GM12891 (cell line): ENCODE results near the gene GDPD5.
A peak's percentile ranks its signal among the peaks of the same experiment; 100 is the strongest.

Experiments
- DNase-seq: peaks from one replicate; pipeline ENCODE4 v3.0.0; 2011; ENCODE audit warnings: low spot score; ENCODE audit not compliant: insufficient read length
- FAIRE-seq: peaks from 2 replicates; lab custom pipeline; 2011; peaks lifted over from hg19 to GRCh38; lab: Jason Lieb, UNC
- PAX5 ChIP-seq: IDR thresholded peaks from 2 replicates; pipeline ENCODE4 v1.6.1; 2011; ENCODE audit warnings: low read length, moderate library complexity, mild to moderate bottlenecking; ENCODE audit not compliant: insufficient read depth, severe bottlenecking
- POLR2A ChIP-seq: IDR thresholded peaks from 2 replicates; pipeline ENCODE4 v1.6.1; 2011; ENCODE audit warnings: low read depth, low read length, control low read depth
- POLR2AphosphoS5 ChIP-seq: IDR thresholded peaks from 2 replicates; pipeline ENCODE4 v1.6.1; 2011; ENCODE audit warnings: low read depth, low read length, control low read depth
- POU2F2 ChIP-seq: IDR thresholded peaks from 2 replicates; pipeline ENCODE4 v1.6.1; 2011; ENCODE audit warnings: low read depth, mild to moderate bottlenecking, control low read depth, low read length, moderate library complexity
- SPI1 ChIP-seq: IDR thresholded peaks from 2 replicates; pipeline ENCODE4 v1.6.1; 2011; ENCODE audit warnings: low read depth, low read length, control low read depth
- TAF1 ChIP-seq: IDR thresholded peaks from 2 replicates; pipeline ENCODE4 v1.6.1; 2011; ENCODE audit warnings: low read depth, low read length, control low read depth

GDPD5 gene

DNA sequence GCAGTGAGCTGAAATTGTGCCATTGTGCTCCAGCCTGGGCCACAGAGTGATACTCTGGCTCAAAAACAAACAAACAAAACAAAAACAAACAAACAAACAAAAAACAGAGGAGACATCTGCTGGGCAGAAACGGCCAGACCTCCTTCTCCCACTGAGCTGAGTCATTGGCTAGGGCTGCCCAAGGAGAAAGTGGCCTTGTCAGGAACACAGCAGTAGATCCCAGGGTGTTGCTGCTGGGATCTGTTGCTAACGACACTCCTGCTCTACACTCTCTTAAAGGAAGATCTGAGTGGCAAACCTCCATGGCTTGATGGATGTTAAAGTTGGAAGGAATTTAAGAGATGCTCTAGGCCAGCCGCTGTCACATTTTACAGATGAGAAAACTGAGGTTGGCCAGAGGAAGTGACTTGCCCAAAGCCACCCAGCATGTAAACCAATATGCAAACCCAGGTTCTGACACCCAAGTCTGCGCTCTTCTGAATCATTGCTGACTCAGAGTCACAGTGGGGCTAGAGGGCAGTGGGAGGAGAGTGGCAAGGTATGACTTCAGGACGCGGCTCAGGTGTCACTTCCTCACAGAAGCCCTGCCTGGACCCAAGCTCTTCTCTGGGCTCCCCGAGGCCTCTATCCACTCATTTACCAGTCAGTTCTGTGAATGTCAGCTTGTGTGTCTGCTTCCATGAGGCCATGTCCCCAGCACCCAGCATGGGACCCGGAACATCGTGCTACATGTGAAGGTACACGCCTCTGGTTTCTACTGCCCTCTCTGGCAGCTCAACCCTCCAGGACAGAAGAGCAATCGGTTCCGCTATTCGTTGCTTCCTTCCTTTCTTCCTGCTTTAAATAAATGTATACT is 11.3 kb upstream of the GDPD5 start:
- DNase-seq: peak; percentile 68
- peak; percentile 82 for FAIRE-seq
- TF ChIP-seq SPI1: peak; percentile 87
- no peak for TF ChIP-seq POLR2AphosphoS5
- peak; percentile 58; the same call in 1 of the 2 replicates for TF ChIP-seq POLR2A
- no peak for TF ChIP-seq PAX5
- TF ChIP-seq POU2F2: peak; percentile 99
- peak; percentile 59; the same call in 1 of the 2 replicates for TF ChIP-seq TAF1

DNA sequence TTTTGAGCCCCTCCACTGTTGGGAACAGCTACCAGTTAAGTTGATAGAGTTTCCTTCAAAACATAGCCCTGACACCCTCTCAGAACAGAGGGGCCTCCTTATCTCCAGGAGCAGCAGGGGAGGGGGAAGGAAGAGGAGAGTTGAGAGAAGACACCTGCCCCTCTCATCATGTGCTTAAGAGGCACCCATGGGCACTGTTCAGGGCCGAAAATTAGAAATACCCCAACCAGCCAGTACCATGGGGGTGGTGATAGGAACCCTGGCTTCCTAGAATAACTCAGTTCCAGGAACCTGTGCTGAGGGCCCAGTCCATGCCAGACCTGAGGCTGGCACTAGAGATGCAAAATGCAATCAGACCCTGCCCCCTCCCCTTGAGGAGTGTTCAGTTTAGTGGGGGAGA is 9.3 kb upstream of the GDPD5 start:
- TF ChIP-seq POLR2A: no peak
- TF ChIP-seq PAX5: no peak
- no peak for TF ChIP-seq POU2F2
- no peak for TF ChIP-seq SPI1
- TF ChIP-seq TAF1: no peak
- no peak for TF ChIP-seq POLR2AphosphoS5
- no peak for FAIRE-seq
- no peak for DNase-seq

DNA sequence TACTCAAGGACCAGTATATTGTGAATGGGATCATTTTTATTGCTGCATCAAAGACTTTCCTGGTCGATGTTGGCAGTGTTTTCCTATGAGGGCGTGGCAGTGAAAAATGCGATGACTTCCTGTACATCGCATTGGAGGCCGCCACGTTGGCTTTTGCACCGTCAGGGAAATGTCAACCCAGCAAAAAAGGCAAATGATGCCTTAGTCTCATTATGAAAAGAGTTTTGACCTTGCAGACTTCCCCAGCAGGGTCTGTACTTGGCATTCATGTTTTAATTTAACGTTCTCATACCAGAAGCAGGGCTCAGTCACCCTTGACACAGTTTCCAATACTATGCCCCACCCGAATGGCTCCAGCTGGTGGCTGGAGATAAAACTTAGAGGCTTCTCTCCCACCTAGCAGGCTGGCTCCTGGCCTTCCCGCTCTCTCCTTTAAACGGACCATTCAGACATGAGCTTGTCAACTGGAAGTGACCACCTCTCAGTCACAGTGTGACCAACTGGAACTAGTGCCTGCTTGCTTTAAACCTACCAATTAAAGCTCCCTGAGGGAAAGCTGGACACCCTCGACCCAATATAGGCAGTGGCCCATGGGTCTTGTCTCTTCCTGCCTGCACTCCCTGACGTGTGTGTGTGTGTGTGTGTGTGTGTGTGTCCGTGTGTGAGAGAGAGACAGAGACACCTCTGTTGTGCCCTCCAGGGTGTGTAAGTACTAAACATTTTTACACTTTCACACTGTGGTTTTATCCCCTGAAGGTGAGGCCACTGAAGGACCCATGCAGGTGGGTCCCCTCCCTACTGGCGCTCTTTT is 8.7 kb upstream of the GDPD5 start:
- DNase-seq (no peak), FAIRE-seq (no peak)
- TF ChIP-seq TAF1: no peak
- TF ChIP-seq POU2F2: no peak
- no peak for TF ChIP-seq POLR2A
- TF ChIP-seq PAX5: no peak
- TF ChIP-seq POLR2AphosphoS5: no peak
- no peak for TF ChIP-seq SPI1

DNA sequence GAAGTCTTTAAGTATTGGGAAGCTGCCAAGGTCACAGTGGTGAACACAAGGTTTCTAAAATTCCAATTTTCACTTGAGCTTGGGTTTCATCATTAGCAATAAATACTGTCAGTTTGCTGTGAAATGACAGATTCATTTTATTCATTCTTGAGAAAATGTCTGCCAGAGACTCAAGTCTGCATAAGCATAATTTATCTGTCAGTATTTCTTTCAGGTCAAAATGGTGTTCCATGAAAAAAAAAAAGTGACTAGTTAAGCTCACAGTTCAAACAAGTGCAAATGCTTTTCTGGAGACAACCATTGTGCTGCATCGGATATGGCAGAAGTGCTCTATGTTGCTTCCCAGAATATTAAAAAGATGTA is 8.1 kb upstream of the GDPD5 start:
- DNase-seq (no peak), FAIRE-seq (no peak)
- TF ChIP-seq PAX5 (no peak), POU2F2 (no peak), POLR2A (no peak), TAF1 (no peak), POLR2AphosphoS5 (no peak), SPI1 (no peak)

DNA sequence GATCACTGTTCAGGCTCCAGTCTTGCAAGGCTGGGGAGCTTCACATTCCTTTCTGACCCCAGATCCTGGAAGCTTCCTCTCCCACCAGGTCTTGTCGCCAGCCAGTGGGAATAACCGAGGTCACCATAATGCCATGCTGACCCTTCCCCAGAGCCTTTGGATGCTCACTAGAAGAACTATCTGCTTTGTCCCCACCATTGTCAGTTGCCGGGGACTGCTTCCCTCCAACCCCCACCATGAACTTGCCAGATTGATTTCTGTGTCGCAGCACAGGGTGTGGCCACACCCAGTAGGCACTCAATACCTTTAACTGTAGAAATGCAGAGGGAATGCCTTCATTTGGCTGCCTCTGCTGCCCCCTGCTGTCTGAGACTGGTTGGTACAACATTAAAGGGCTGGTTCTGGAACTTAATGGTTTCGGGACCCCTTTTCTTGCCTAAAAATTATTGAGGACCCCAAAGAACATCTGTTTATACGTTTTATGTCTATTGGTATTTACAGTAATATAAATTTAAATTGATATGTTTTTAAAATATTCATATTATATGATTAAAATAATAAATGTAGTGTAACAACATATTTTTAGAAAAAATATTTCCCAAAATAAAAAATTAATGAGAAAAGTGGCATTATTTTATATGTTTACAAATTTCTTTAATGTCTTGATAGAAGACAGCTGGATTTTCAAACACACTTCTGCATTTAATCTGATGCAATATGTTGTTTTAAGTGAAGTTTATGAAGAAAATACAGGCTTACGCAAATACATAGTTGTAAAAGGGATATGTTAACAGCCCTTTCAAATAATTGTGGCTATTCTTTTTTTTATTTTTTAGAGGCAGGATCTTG is 6.7 kb upstream of the GDPD5 start:
- DNase-seq: no peak
- peak; percentile 93 for FAIRE-seq
- TF ChIP-seq SPI1: no peak

DNA sequence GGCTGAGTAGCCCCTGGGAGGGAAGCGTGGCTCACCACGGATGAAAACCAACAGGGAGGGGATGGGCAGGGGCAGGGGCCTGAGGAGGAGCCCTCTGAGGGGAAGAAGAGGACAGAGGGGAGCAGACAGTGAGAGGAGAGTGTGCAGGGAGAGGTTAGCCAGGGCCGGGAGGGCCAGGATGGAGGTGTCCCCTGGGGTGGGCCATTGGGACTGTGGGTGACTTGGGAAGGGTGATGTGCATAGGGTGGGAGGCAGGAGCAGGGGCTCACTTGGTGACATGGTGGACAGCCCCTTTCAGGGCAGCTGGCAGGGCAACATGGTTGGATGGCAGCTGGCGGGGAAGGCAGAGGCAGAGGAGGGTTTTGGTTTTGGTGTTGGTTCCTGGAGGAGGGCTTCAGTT is 5.6 kb upstream of the GDPD5 start:
- TF ChIP-seq SPI1 (no peak), POLR2AphosphoS5 (no peak), POU2F2 (no peak), POLR2A (no peak), TAF1 (no peak), PAX5 (no peak)
- DNase-seq: no peak
- no peak for FAIRE-seq

DNA sequence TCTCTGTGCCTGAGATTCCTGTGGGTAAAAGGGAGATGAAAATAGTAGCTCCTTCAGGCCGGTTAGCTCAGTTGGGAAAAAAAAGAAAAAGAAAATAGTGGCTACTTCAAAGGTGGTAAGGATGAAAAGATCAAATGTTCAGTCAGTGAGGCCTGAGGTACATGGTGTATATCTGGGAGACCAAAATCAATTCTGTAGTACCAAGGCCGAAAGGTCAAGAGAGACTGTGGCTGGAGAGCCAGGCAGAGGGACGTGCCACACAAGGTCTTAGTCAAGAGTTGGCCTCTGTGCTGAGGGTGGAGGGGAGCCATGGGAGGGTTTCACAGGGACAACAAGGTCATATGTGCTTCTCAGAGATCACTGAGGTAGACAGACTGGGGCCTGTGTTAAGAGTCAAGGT is 4.8 kb upstream of the GDPD5 start:
- FAIRE-seq (no peak), DNase-seq (no peak)
- no peak for TF ChIP-seq TAF1
- no peak for TF ChIP-seq PAX5
- no peak for TF ChIP-seq POLR2AphosphoS5
- TF ChIP-seq POU2F2: no peak

DNA sequence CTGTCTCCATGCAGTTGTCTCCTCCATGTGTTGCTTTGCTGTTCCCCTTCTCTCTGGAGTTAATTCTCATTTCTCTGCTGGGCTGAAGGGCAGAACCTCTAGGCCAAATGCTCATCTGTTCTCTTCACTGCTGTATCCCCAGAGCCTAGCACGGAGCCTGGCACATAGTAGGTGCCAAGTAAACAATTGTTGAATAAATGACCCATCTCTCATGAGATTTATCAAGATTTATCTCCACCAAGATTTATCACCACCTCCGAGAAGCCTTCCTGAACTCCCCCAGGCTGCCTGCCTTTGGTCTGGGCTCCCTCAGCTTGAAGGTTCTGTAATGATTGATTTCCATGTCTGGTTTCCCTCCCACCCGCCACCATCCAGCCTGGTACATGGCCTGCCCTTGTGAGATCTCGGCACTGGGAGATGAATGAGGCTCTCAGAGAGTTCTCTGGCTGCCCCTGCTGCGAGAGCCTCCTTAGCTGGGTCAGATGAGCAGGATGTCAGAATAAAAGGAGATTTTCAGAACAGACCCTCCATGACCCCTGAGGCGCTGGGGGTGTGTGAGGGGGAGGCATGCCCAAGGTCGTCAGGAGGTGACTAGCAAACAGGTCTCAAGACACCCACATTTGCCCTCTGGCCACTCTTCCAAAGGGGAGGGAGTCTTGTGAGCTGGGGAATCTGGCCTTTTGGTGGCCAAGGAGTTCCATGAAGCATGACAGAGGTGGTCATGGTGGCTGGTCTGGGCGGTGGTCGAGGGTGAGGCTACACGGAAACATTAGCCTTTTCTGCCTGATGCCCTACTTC is 2.4 kb upstream of the GDPD5 start:
- no peak for FAIRE-seq
- TF ChIP-seq SPI1: no peak

More for the DNA sequence above, 2.4 kb upstream of the GDPD5 start:
- DNase-seq: no peak
